SK-N-SH (cell line): ENCODE results near the gene MYORG. TPM values are rescaled to one million over a fixed set of nuclear protein-coding genes. Genes with fewer than 3 reads are reported as not detected.

Experiments
- CTCF ChIA-PET: fragments of 300-600, 350-600 bp; formaldehyde crosslinking; extraction: SDS; loops from one replicate; lab custom pipeline; 2021; lab: Yijun Ruan, JAX
- POLR2A ChIA-PET: fragments of 350-600 bp; sonication (Branson Sonifier 250); formaldehyde crosslinking; extraction: SDS; loops from one replicate; lab custom pipeline; 2020; ENCODE audit warnings: antibody characterized with exemption, inconsistent platforms; lab: Yijun Ruan, JAX
- DNase-seq: peaks from one replicate; pipeline ENCODE4 v3.0.0; 2012
- H2AFZ ChIP-seq: fragments of 200-600 bp; sonication (generic); 2 replicates; pipeline ENCODE4 v1.8.1; 2016; ENCODE audit warnings: antibody characterized with exemption, mild to moderate bottlenecking, low read depth
- H3F3A ChIP-seq: fragments of 200-600 bp; sonication (generic); replicated peaks from 2 replicates; pipeline ENCODE3; 2016; ENCODE audit warnings: antibody characterized with exemption, mild to moderate bottlenecking; ENCODE audit not compliant: insufficient read depth
- H3K27ac ChIP-seq, 2 experiments: fragments of 200-500 bp in 1 of 2; fragments of 200-600 bp in 1 of 2; sonication (Bioruptor generic) in 1 of 2; sonication (generic), shearing (Covaris generic) in 1 of 2; 2 replicates each; pipeline versions ENCODE4 v1.5.1 to v1.6.1; 2014 to 2016; ENCODE audit warnings: low read depth in 2 of 2, inconsistent platforms in 1 of 2, low read length in 1 of 2, mild to moderate bottlenecking in 1 of 2, mixed read lengths in 1 of 2
- H3K27me3 ChIP-seq: fragments of 200-600 bp; sonication (generic), shearing (Covaris generic); 2 replicates; pipeline ENCODE4 v1.6.1; 2016; ENCODE audit warnings: mixed run types; ENCODE audit not compliant: insufficient read depth
- H3K36me3 ChIP-seq, 2 experiments: fragments of 200-500 bp in 1 of 2; fragments of 200-600 bp in 1 of 2; sonication (Bioruptor generic) in 1 of 2; sonication (generic) in 1 of 2; replicated peaks in 1 of 2; 2 replicates each; pipeline versions ENCODE3 to v1.5.1; 2014 to 2016; ENCODE audit warnings: low read length in 1 of 2, mild to moderate bottlenecking in 1 of 2; ENCODE audit not compliant: insufficient read depth in 2 of 2, control insufficient read depth in 1 of 2
- H3K4me1 ChIP-seq, 2 experiments: fragments of 200-500 bp in 1 of 2; fragments of 200-600 bp in 1 of 2; sonication (Bioruptor generic) in 1 of 2; sonication (generic), shearing (Covaris generic) in 1 of 2; 2 replicates each; pipeline versions ENCODE4 v1.5.1 to v1.6.1; 2014 to 2016; ENCODE audit warnings: low read depth in 1 of 2, low read length in 1 of 2, mixed run types in 1 of 2; ENCODE audit not compliant: insufficient read depth in 2 of 2, control insufficient read depth in 1 of 2
- H3K4me2 ChIP-seq: fragments of 200-600 bp; sonication (generic), shearing (Covaris generic); 2 replicates; pipeline ENCODE4 v1.6.1; 2017; ENCODE audit warnings: mixed run types
- H3K4me3 ChIP-seq, 2 experiments: fragments of 200-500 bp in 1 of 2; fragments of 200-600 bp in 1 of 2; sonication (Bioruptor generic) in 1 of 2; sonication (generic), shearing (Covaris generic) in 1 of 2; 2 replicates each; pipeline versions ENCODE4 v1.5.1 to v1.8.1; 2014 to 2016; ENCODE audit warnings: low read depth in 2 of 2, inconsistent platforms in 1 of 2, low read length in 1 of 2, mild to moderate bottlenecking in 1 of 2, mixed read lengths in 1 of 2, moderate library complexity in 1 of 2
- H3K79me2 ChIP-seq: fragments of 200-600 bp; sonication (generic); 2 replicates; pipeline ENCODE4 v1.8.1; 2017; ENCODE audit warnings: mild to moderate bottlenecking; ENCODE audit not compliant: insufficient read depth
- H3K9ac ChIP-seq: fragments of 200-600 bp; sonication (generic); 2 replicates; pipeline ENCODE4 v1.6.1; 2017; ENCODE audit warnings: mixed run types
- H3K9me2 ChIP-seq: fragments of 200-600 bp; sonication (generic); 2 replicates; pipeline ENCODE4 v1.6.1; 2017; ENCODE audit warnings: mixed run types
- H3K9me3 ChIP-seq: fragments of 200-600 bp; sonication (generic); 2 replicates; pipeline ENCODE4 v1.6.1; 2017; ENCODE audit warnings: mixed run types, mild to moderate bottlenecking, moderate library complexity
- H4K20me1 ChIP-seq: fragments of 200-600 bp; sonication (generic); 2 replicates; pipeline ENCODE4 v1.6.1; 2017; ENCODE audit warnings: mild to moderate bottlenecking, mixed run types; ENCODE audit not compliant: insufficient read depth
- CHD2 ChIP-seq: fragments of 150-350 bp; IDR thresholded peaks from 2 replicates; pipeline ENCODE4 v1.6.1; 2018; ENCODE audit warnings: low read length; ENCODE audit not compliant: partially characterized antibody
- ELF1 ChIP-seq: IDR thresholded peaks from 2 replicates; pipeline ENCODE4 v1.4.0; 2012
- EP300 ChIP-seq, 2 experiments: IDR thresholded peaks; 2 replicates each; pipeline versions ENCODE4 v1.4.0 to v1.6.1; 2012; ENCODE audit warnings: borderline replicate concordance in 1 of 2, low read depth in 1 of 2, low read length in 1 of 2
- EZH2phosphoT487 ChIP-seq: fragments of 200-600 bp; sonication (generic); IDR thresholded peaks from 2 replicates; pipeline ENCODE4 v1.6.1; 2017; ENCODE audit warnings: low read depth, mixed run types, mild to moderate bottlenecking, antibody characterized with exemption, moderate library complexity, borderline replicate concordance
- FOSL2 ChIP-seq: IDR thresholded peaks from 2 replicates; pipeline ENCODE4 v1.4.0; 2012; ENCODE audit warnings: low read depth, mild to moderate bottlenecking, moderate library complexity, borderline replicate concordance
- FOXM1 ChIP-seq: IDR thresholded peaks from 2 replicates; pipeline ENCODE4 v1.4.0; 2012; ENCODE audit warnings: low read depth, mild to moderate bottlenecking
- GABPA ChIP-seq: IDR thresholded peaks from 2 replicates; pipeline ENCODE4 v1.4.0; 2012; ENCODE audit warnings: low read depth, mild to moderate bottlenecking
- JUND ChIP-seq: IDR thresholded peaks from 2 replicates; pipeline ENCODE4 v1.4.0; 2012
- MEF2A ChIP-seq: IDR thresholded peaks from 2 replicates; pipeline ENCODE4 v1.4.0; 2012; ENCODE audit warnings: low read depth, borderline replicate concordance
- MXI1 ChIP-seq: IDR thresholded peaks from 2 replicates; pipeline ENCODE4 v1.6.1; 2012; ENCODE audit warnings: mild to moderate bottlenecking, low read depth, low read length, improper control_type of control experiment
- RFX5 ChIP-seq: IDR thresholded peaks from 2 replicates; pipeline ENCODE4 v1.6.1; 2012; ENCODE audit warnings: mild to moderate bottlenecking, improper control_type of control experiment, low read length
- SIN3A ChIP-seq: IDR thresholded peaks from 2 replicates; pipeline ENCODE4 v1.6.1; 2012; ENCODE audit warnings: low read depth, mild to moderate bottlenecking, low read length, moderate library complexity, borderline replicate concordance
- SMC3 ChIP-seq: IDR thresholded peaks from 2 replicates; pipeline ENCODE4 v1.6.1; 2012; ENCODE audit warnings: low read depth, low read length, improper control_type of control experiment
- TAF1 ChIP-seq: IDR thresholded peaks from 2 replicates; pipeline ENCODE4 v1.6.1; 2012; ENCODE audit warnings: low read depth, mild to moderate bottlenecking, low read length, moderate library complexity, borderline replicate concordance
- TCF12 ChIP-seq: IDR thresholded peaks from 2 replicates; pipeline ENCODE4 v1.4.0; 2012
- TEAD4 ChIP-seq: IDR thresholded peaks from 2 replicates; pipeline ENCODE4 v1.4.0; 2012; ENCODE audit warnings: mild to moderate bottlenecking, borderline replicate concordance; ENCODE audit not compliant: insufficient read depth
- WGBS: methylation state at CpG from one replicate; pipeline ENCODE4 v1.1.6; 2017; ENCODE audit warnings: low lambda C conversion rate; 5-methylcytosine and 5-hydroxymethylcytosine counted together
- polyA plus RNA-seq, 3 experiments: library from polyadenylated mRNA; depleted of rRNA; stranded (reverse); fragments of >200 nt; gene quantifications; 2 replicates each; pipeline ENCODE4 v1.2.3, GENCODE V29; 2012
- TF ChIP-seq, protein P1 (sequence below): fragments of 200-600 bp; sonication (generic); IDR thresholded peaks from 2 replicates; pipeline ENCODE4 v1.6.1; 2017; ENCODE audit warnings: antibody characterized with exemption, mild to moderate bottlenecking, moderate library complexity
- TF ChIP-seq, protein P2 (sequence below): IDR thresholded peaks from 2 replicates; pipeline ENCODE4 v1.4.0; 2012; ENCODE audit warnings: low read depth, borderline replicate concordance
- TF ChIP-seq, protein P3 (sequence below): fragments of 150-350 bp; IDR thresholded peaks from 2 replicates; pipeline ENCODE4 v1.6.1; 2016; ENCODE audit warnings: mild to moderate bottlenecking, low read depth, low read length
- TF ChIP-seq, protein P4 (sequence below): IDR thresholded peaks from 2 replicates; pipeline ENCODE4 v1.4.0; 2012; ENCODE audit warnings: low read depth, borderline replicate concordance

The MYORG gene
- polyA plus RNA-seq, 1 of the 3 experiments (the other 2 are of a cell fraction), result 1.1 TPM

DNA sequence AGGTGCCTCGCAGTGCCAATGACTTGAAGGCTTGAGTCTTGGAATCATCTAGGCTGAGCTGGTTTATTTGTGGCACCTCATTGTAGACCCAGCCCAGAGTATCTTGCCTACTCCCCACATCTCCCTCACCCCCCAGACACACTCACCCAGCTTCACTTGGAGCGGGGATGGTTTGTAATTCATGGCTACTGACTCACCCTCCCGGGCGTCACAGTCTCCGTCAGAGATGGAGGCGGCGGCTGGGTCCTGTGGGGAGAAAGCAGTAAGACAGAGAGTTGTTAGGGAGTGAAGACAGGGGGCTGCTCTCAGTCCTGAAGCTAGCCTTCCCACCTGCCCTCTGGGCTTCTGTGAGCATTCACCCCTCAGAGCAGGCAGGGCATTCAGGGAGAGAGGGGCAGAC lies 29.0 kb upstream of the MYORG start:
- Histone ChIP-seq H3F3A (peaks cover 6% of the 10 kb centered on the region), H3K27me3 (no peaks in the 10 kb centered on the region), H3K36me3 (peaks cover 14 to 26% of the 10 kb centered on the region in 2 experiments), H3K27ac (no peak overlapping the region), H3K4me2 (no peak overlapping the region), H3K79me2 (no peaks in the 10 kb centered on the region; the same call in 1 of the 2 replicates), H3K4me3 (no peak overlapping the region), H3K9me3 (no peaks in the 10 kb centered on the region)
- 86% methylated on average over 7 of the region's 7 CpGs for WGBS
- POLR2A ChIA-PET, result no interaction called here
- TF ChIP-seq EP300 (IDR thresholded peaks at IDR 0.05; ENCODE audit: borderline replicate concordance in 1 of 2, low read depth in 1 of 2, low read length in 1 of 2) (no peak), MEF2A (no peak), FOSL2 (no peak), RFX5 (no peak), TEAD4 (no peak)
- TF ChIP-seq, all 33 proteins: peak for 0
- Histone ChIP-seq H2AFZ (no peak overlapping the region), H3K4me1 (peaks cover 0 to 20% of the 10 kb centered on the region in 2 experiments; a peak in 1 of 4 replicates), H3K9ac (no peak overlapping the region), H4K20me1 (peaks cover 67% of the 10 kb centered on the region), H3K9me2 (no peaks in the 10 kb centered on the region)
- DNase-seq, result no peak
- CTCF ChIA-PET, result interaction anchor here (1.1 to 4.7 kb wide), 11 partner anchors 9 to 199 kb away, joined by 6 to 155 read pairs (median 49); no protein-coding TSS in a partner anchor

DNA sequence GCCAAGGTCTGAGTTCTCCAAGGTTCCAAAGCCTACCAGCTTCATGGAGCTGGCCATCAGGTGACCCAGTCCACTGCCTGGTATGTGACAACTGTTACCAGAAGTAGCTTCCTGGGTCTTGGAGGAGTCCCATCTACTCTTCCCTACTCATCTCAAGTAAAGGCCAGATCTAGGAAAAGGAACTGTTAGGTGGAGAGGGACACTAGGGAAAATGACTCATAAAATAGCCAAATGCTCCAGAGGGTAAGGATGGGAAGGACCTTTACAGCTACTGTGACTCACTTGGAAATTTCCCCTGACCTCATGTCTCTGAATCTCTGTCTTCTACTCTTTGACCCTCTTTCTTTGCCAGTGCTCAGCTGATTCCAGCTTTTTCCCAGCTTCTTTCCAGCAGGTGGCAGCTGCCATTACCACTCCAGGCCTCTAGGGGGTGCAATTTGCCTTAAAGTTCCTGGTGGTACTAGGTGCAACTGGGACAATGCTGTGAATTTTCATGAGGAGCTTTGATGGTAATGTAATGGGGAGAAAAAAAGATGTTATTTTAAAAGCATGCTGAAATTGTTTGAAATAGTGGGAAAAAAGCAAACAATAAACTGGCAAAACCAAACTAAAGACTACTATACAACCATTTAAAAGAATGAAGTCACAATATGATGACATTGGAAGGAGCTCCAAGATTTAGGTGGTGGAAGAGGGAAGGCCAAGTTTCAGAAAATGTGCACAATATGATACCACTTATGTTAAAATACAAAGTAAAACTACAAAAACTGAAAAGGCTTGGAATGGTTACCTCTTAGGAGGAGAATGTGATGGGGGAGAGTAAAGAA lies 27.1 kb upstream of the MYORG start:
- Histone ChIP-seq H2AFZ (no peak overlapping the region), H3K4me3 (peak overlapping the region in 1 of 2 experiments; percentile 44; a peak in 1 of 4 replicates), H3K36me3 (peaks cover 14 to 33% of the 10 kb centered on the region in 2 experiments), H3F3A (peaks cover 6% of the 10 kb centered on the region), H3K79me2 (no peaks in the 10 kb centered on the region; the same call in 1 of the 2 replicates), H4K20me1 (peaks cover 50% of the 10 kb centered on the region), H3K9me2 (no peaks in the 10 kb centered on the region), H3K4me1 (peaks cover 0 to 12% of the 10 kb centered on the region in 2 experiments; a peak in 1 of 4 replicates), H3K4me2 (no peak overlapping the region), H3K27me3 (no peaks in the 10 kb centered on the region), H3K9ac (no peak overlapping the region), H3K27ac (no peak overlapping the region), H3K9me3 (no peaks in the 10 kb centered on the region)
- ChIA-PET CTCF (interaction anchor here (0.5 to 4.7 kb wide), 83 partner anchors 10 to 287 kb away, joined by 3 to 155 read pairs (median 6); partner anchors contain the start of genes DCTN3, DNAI1, ENHO and FAM219A), POLR2A (interaction anchor here (1.1 to 1.3 kb wide), 3 partner anchors 23 to 53 kb away, joined by 4 to 6 read pairs (median 4); no protein-coding TSS in a partner anchor)
- DNase-seq, result peak; percentile 78
- TF ChIP-seq SMC3 (peak; percentile 88), EZH2phosphoT487 (no peak), CHD2 (peak; percentile 18), GABPA (no peak), FOXM1 (no peak), ELF1 (no peak), JUND (no peak), MXI1 (0 out of 2 replicates have a peak, but pooled peaks have one; percentile 12), TAF1 (no peak), SIN3A (no peak), TCF12 (no peak; the same call in 1 of the 2 replicates), EP300 (IDR thresholded peaks at IDR 0.05; ENCODE audit: borderline replicate concordance in 1 of 2, low read depth in 1 of 2, low read length in 1 of 2) (no peak), FOSL2 (no peak)
- TF ChIP-seq, protein P1, sequence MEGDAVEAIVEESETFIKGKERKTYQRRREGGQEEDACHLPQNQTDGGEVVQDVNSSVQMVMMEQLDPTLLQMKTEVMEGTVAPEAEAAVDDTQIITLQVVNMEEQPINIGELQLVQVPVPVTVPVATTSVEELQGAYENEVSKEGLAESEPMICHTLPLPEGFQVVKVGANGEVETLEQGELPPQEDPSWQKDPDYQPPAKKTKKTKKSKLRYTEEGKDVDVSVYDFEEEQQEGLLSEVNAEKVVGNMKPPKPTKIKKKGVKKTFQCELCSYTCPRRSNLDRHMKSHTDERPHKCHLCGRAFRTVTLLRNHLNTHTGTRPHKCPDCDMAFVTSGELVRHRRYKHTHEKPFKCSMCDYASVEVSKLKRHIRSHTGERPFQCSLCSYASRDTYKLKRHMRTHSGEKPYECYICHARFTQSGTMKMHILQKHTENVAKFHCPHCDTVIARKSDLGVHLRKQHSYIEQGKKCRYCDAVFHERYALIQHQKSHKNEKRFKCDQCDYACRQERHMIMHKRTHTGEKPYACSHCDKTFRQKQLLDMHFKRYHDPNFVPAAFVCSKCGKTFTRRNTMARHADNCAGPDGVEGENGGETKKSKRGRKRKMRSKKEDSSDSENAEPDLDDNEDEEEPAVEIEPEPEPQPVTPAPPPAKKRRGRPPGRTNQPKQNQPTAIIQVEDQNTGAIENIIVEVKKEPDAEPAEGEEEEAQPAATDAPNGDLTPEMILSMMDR, result peak; percentile 99
- TF ChIP-seq, protein P2, sequence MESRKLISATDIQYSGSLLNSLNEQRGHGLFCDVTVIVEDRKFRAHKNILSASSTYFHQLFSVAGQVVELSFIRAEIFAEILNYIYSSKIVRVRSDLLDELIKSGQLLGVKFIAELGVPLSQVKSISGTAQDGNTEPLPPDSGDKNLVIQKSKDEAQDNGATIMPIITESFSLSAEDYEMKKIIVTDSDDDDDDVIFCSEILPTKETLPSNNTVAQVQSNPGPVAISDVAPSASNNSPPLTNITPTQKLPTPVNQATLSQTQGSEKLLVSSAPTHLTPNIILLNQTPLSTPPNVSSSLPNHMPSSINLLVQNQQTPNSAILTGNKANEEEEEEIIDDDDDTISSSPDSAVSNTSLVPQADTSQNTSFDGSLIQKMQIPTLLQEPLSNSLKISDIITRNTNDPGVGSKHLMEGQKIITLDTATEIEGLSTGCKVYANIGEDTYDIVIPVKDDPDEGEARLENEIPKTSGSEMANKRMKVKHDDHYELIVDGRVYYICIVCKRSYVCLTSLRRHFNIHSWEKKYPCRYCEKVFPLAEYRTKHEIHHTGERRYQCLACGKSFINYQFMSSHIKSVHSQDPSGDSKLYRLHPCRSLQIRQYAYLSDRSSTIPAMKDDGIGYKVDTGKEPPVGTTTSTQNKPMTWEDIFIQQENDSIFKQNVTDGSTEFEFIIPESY, result no peak
- TF ChIP-seq, protein P3, sequence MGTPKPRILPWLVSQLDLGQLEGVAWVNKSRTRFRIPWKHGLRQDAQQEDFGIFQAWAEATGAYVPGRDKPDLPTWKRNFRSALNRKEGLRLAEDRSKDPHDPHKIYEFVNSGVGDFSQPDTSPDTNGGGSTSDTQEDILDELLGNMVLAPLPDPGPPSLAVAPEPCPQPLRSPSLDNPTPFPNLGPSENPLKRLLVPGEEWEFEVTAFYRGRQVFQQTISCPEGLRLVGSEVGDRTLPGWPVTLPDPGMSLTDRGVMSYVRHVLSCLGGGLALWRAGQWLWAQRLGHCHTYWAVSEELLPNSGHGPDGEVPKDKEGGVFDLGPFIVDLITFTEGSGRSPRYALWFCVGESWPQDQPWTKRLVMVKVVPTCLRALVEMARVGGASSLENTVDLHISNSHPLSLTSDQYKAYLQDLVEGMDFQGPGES, result no peak
- TF ChIP-seq, protein P4, sequence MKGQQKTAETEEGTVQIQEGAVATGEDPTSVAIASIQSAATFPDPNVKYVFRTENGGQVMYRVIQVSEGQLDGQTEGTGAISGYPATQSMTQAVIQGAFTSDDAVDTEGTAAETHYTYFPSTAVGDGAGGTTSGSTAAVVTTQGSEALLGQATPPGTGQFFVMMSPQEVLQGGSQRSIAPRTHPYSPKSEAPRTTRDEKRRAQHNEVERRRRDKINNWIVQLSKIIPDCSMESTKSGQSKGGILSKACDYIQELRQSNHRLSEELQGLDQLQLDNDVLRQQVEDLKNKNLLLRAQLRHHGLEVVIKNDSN, result no peak
